ENCODE data around the gene CDAN1.
"Not testable (repeated sequence)": the region's sequence is repeated elsewhere in the genome, so short reads cannot be mapped to it uniquely, and the experiment has no call there.

CDAN1 gene

DNA sequence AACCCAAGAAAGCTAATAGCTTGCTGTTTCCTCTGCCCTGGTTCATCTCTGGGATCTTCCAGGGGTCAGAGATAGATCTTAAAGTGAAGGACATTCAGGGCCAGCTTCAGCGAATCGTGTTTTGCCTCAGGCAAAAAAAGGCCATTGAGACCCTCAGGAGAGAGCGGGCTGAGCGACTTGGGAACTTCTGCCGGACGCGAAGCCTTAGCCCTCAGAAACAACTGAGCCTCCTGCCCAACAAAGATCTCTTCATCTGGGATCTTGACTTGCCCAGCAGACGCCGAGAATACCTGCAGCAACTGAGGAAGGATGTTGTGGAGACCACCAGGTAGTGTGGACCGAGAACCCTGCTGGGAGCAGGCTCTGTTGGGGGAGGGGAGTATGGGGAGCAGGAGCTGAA is 42.5 kb downstream of the CDAN1 start:
- Histone ChIP-seq H3K4me3 (ENCODE audit: low read length) (no peak overlapping the region), H3K9me3 (ENCODE audit: control insufficient read depth, low read length) (no peaks in the 10 kb centered on the region), H3K4me1 (ENCODE audit: control insufficient read depth, insufficient read depth, low read length) (no peaks in the 10 kb centered on the region), H3K27me3 (ENCODE audit: control insufficient read depth, insufficient read depth, low read length) (no peaks in the 10 kb centered on the region), H3K36me3 (ENCODE audit: control insufficient read depth, insufficient read depth, low read length) (no peaks in the 10 kb centered on the region), H3K9ac (ENCODE audit: low read length) (no peak overlapping the region)

- Histone ChIP-seq H3K4me3 (ENCODE audit: low read length) (no peak overlapping the region), H3K27me3 (ENCODE audit: control insufficient read depth, insufficient read depth, low read length) (no peaks in the 10 kb centered on the region), H3K36me3 (ENCODE audit: control insufficient read depth, insufficient read depth, low read length) (no peaks in the 10 kb centered on the region), H3K9ac (ENCODE audit: low read length) (no peak overlapping the region), H3K4me1 (ENCODE audit: control insufficient read depth, insufficient read depth, low read length) (no peaks in the 10 kb centered on the region), H3K9me3 (ENCODE audit: control insufficient read depth, low read length) (no peaks in the 10 kb centered on the region)
These were observed 43.0 kb downstream of the CDAN1 start for GRCh38 chr15:42693942-42694341.

- no peaks in the 10 kb centered on the region for H3K4me1 ChIP-seq (ENCODE audit: control insufficient read depth, insufficient read depth, low read length)
- no peaks in the 10 kb centered on the region for H3K27me3 ChIP-seq (ENCODE audit: control insufficient read depth, insufficient read depth, low read length)
- no peaks in the 10 kb centered on the region for H3K36me3 ChIP-seq (ENCODE audit: control insufficient read depth, insufficient read depth, low read length)
These were observed 43.4 kb downstream of the CDAN1 start for GRCh38 chr15:42693496-42693895.

DNA sequence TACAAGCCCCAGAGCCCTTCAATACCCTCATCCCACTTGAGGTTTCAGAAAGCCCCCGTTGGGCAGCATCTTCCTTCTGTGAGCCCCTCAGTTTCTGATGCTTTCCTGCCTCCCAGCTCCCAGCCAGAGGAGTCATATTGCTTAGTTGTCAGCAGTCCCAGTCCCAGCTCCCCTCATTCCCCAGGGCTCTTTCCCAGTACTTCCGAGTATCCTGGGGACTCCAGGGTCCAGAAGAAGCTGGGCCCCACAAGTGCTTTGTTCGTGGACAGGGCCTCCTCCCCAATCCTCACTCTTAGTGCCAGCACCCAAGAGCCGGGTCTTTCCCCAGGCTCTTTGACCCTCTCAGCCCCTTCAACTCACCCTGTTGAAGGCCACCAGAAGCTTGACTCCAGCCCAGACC is 43.9 kb downstream of the CDAN1 start:
- Histone ChIP-seq H3K4me3 (ENCODE audit: low read length) (no peak overlapping the region), H3K9me3 (ENCODE audit: control insufficient read depth, low read length) (no peaks in the 10 kb centered on the region), H3K27me3 (ENCODE audit: control insufficient read depth, insufficient read depth, low read length) (no peaks in the 10 kb centered on the region), H3K9ac (ENCODE audit: low read length) (no peak overlapping the region), H3K36me3 (ENCODE audit: control insufficient read depth, insufficient read depth, low read length) (no peaks in the 10 kb centered on the region), H3K4me1 (ENCODE audit: control insufficient read depth, insufficient read depth, low read length) (no peaks in the 10 kb centered on the region)

More at GRCh38 chr15:42693496-42693895, 43.4 kb downstream of the CDAN1 start:
- no peak overlapping the region for H3K4me3 ChIP-seq (ENCODE audit: low read length)
- H3K9me3 ChIP-seq (ENCODE audit: control insufficient read depth, low read length): no peaks in the 10 kb centered on the region
- H3K9ac ChIP-seq (ENCODE audit: low read length): no peak overlapping the region

DNA sequence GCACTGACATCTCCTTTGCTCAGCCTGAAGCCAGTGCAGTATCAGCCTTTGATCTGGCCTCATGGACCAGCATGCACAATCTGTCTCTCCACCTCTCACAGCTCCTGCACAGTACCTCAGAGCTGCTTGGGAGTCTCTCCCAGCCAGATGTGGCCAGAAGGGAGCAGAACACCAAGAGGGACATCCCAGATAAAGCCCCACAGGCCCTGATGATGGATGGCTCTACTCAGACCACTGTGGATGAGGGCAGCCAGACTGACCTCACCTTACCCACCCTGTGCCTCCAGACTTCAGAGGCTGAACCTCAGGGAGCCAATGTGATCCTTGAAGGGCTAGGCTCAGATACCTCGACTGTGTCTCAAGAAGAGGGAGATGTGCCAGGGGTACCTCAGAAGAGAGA is 44.4 kb downstream of the CDAN1 start:
- Histone ChIP-seq H3K9me3 (ENCODE audit: control insufficient read depth, low read length) (no peaks in the 10 kb centered on the region), H3K9ac (ENCODE audit: low read length) (no peak overlapping the region), H3K4me1 (ENCODE audit: control insufficient read depth, insufficient read depth, low read length) (no peaks in the 10 kb centered on the region), H3K36me3 (ENCODE audit: control insufficient read depth, insufficient read depth, low read length) (no peaks in the 10 kb centered on the region), H3K27me3 (ENCODE audit: control insufficient read depth, insufficient read depth, low read length) (no peaks in the 10 kb centered on the region), H3K4me3 (ENCODE audit: low read length) (no peak overlapping the region)

DNA sequence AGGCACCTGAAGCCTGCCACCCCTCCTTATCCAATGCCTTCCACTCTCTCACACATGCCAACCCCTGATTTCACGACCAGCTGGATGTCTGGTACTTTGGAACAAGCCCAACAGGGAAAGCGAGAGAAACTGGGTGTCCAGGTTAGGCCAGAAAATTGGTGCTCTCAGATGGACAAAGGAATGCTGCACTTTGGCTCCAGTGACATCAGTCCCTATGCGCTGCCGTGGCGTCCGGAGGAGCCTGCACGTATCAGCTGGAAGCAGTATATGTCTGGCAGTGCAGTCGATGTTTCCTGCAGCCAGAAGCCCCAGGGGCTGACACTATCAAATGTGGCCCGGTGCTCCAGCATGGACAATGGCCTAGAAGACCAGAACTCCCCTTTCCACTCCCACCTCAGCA is 45.2 kb downstream of the CDAN1 start:
- Histone ChIP-seq H3K36me3 (ENCODE audit: control insufficient read depth, insufficient read depth, low read length) (no peaks in the 10 kb centered on the region), H3K4me3 (ENCODE audit: low read length) (no peak overlapping the region), H3K27me3 (ENCODE audit: control insufficient read depth, insufficient read depth, low read length) (no peaks in the 10 kb centered on the region), H3K9ac (ENCODE audit: low read length) (no peak overlapping the region), H3K9me3 (ENCODE audit: control insufficient read depth, low read length) (no peaks in the 10 kb centered on the region), H3K4me1 (ENCODE audit: control insufficient read depth, insufficient read depth, low read length) (no peaks in the 10 kb centered on the region)

DNA sequence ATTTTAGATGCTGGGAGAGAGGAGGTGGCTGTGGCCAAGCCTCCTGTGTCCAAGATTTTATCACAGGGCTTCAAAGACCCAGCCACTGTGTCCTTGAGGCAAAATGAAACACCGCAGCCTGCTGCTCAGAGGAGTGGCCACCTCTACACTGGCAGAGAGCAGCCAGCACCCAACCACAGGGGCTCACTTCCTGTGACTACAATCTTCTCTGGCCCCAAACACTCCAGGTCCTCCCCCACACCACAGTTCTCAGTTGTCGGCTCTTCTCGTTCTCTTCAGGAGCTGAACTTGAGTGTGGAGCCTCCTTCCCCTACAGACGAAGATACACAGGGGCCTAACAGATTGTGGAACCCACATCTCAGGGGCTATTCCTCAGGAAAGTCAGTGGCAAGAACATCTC is 45.6 kb downstream of the CDAN1 start:
- Histone ChIP-seq H3K4me3 (ENCODE audit: low read length) (no peak overlapping the region), H3K4me1 (ENCODE audit: control insufficient read depth, insufficient read depth, low read length) (no peaks in the 10 kb centered on the region), H3K36me3 (ENCODE audit: control insufficient read depth, insufficient read depth, low read length) (no peaks in the 10 kb centered on the region), H3K27me3 (ENCODE audit: control insufficient read depth, insufficient read depth, low read length) (no peaks in the 10 kb centered on the region), H3K9me3 (ENCODE audit: control insufficient read depth, low read length) (no peaks in the 10 kb centered on the region), H3K9ac (ENCODE audit: low read length) (no peak overlapping the region)

DNA sequence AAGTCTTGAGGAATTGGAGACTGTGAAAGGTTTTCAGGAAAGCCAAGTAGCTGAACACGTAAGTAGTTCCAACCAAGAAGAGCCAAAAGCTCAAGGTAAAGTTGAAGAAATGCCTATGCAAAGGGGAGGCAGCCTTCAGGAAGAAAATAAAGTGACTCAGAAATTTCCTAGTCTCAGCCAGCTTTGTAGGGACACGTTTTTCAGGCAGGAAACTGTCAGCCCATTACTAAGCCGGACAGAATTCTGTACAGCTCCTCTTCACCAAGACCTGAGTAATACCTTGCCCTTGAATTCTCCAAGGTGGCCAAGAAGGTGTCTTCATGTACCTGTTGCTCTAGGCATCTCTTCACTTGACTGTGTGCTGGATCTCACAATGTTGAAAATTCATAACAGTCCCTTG is 48.6 kb downstream of the CDAN1 start:
- Histone ChIP-seq H3K4me1 (ENCODE audit: control insufficient read depth, insufficient read depth, low read length) (no peaks in the 10 kb centered on the region), H3K9me3 (ENCODE audit: control insufficient read depth, low read length) (no peaks in the 10 kb centered on the region), H3K9ac (ENCODE audit: low read length) (no peak overlapping the region), H3K36me3 (ENCODE audit: control insufficient read depth, insufficient read depth, low read length) (no peaks in the 10 kb centered on the region), H3K4me3 (ENCODE audit: low read length) (no peak overlapping the region), H3K27me3 (ENCODE audit: control insufficient read depth, insufficient read depth, low read length) (no peaks in the 10 kb centered on the region)

DNA sequence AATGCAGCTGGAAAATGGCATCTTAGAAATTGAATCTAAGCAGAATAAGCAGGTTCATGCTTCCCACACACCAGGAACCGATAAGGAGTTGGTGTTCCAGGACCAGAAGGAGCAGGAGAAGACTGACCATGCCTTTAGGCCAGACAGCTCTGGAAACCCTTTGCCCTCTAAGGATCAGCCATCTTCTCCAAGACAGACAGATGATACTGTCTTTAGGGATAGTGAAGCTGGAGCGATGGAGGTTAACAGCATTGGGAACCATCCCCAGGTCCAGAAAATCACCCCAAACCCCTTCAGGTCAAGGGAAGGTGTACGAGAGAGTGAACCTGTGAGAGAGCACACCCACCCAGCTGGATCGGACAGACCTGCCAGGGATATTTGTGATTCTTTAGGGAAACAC is 49.2 kb downstream of the CDAN1 start:
- no peaks in the 10 kb centered on the region for H3K36me3 ChIP-seq (ENCODE audit: control insufficient read depth, insufficient read depth, low read length)
- no peak overlapping the region for H3K4me3 ChIP-seq (ENCODE audit: low read length)
- no peaks in the 10 kb centered on the region for H3K27me3 ChIP-seq (ENCODE audit: control insufficient read depth, insufficient read depth, low read length)
- no peaks in the 10 kb centered on the region for H3K9me3 ChIP-seq (ENCODE audit: control insufficient read depth, low read length)
- no peaks in the 10 kb centered on the region for H3K4me1 ChIP-seq (ENCODE audit: control insufficient read depth, insufficient read depth, low read length)
- no peak overlapping the region for H3K9ac ChIP-seq (ENCODE audit: low read length)

GRCh38 chr15:42686281-42686680 is 50.6 kb downstream of the CDAN1 start:
- H3K9me3 ChIP-seq (ENCODE audit: control insufficient read depth, low read length): no peaks in the 10 kb centered on the region
- no peaks in the 10 kb centered on the region for H3K36me3 ChIP-seq (ENCODE audit: control insufficient read depth, insufficient read depth, low read length)
- H3K9ac ChIP-seq (ENCODE audit: low read length): no peak overlapping the region
- H3K27me3 ChIP-seq (ENCODE audit: control insufficient read depth, insufficient read depth, low read length): no peaks in the 10 kb centered on the region
- H3K4me1 ChIP-seq (ENCODE audit: control insufficient read depth, insufficient read depth, low read length): no peaks in the 10 kb centered on the region
- H3K4me3 ChIP-seq (ENCODE audit: low read length): no peak overlapping the region

GRCh38 chr15:42681119-42681518 is 55.8 kb downstream of the CDAN1 start:
- no peaks in the 10 kb centered on the region for H3K27me3 ChIP-seq (ENCODE audit: control insufficient read depth, insufficient read depth, low read length)
- no peak overlapping the region for H3K4me3 ChIP-seq (ENCODE audit: low read length)
- no peaks in the 10 kb centered on the region for H3K36me3 ChIP-seq (ENCODE audit: control insufficient read depth, insufficient read depth, low read length)
- H3K9ac ChIP-seq (ENCODE audit: low read length): no peak overlapping the region
- H3K9me3 ChIP-seq (ENCODE audit: control insufficient read depth, low read length): no peaks in the 10 kb centered on the region
- no peaks in the 10 kb centered on the region for H3K4me1 ChIP-seq (ENCODE audit: control insufficient read depth, insufficient read depth, low read length)

- H3K27me3 ChIP-seq (ENCODE audit: control insufficient read depth, insufficient read depth, low read length); H3K9me3 ChIP-seq (ENCODE audit: control insufficient read depth, low read length); H3K36me3 ChIP-seq (ENCODE audit: control insufficient read depth, insufficient read depth, low read length); H3K4me1 ChIP-seq (ENCODE audit: control insufficient read depth, insufficient read depth, low read length); H3K4me3 ChIP-seq (ENCODE audit: low read length); H3K9ac ChIP-seq (ENCODE audit: low read length): not testable (repeated sequence)
These were observed 56.8 kb downstream of the CDAN1 start for GRCh38 chr15:42680142-42680482.

- Histone ChIP-seq H3K4me3 (ENCODE audit: low read length) (no peak overlapping the region), H3K4me1 (ENCODE audit: control insufficient read depth, insufficient read depth, low read length) (no peaks in the 10 kb centered on the region), H3K27me3 (ENCODE audit: control insufficient read depth, insufficient read depth, low read length) (no peaks in the 10 kb centered on the region), H3K9me3 (ENCODE audit: control insufficient read depth, low read length) (no peaks in the 10 kb centered on the region), H3K9ac (ENCODE audit: low read length) (no peak overlapping the region), H3K36me3 (ENCODE audit: control insufficient read depth, insufficient read depth, low read length) (no peaks in the 10 kb centered on the region)
These were observed 57.4 kb downstream of the CDAN1 start for GRCh38 chr15:42679285-42680141.
